ELR (cell line): Measurements from ENCODE around the gene AP5Z1.

Source experiments
- DNase-seq: peaks from one replicate; pipeline ENCODE4 v3.0.0-alpha.2; 2015; ENCODE audit warnings: low read depth

Gene AP5Z1

DNA sequence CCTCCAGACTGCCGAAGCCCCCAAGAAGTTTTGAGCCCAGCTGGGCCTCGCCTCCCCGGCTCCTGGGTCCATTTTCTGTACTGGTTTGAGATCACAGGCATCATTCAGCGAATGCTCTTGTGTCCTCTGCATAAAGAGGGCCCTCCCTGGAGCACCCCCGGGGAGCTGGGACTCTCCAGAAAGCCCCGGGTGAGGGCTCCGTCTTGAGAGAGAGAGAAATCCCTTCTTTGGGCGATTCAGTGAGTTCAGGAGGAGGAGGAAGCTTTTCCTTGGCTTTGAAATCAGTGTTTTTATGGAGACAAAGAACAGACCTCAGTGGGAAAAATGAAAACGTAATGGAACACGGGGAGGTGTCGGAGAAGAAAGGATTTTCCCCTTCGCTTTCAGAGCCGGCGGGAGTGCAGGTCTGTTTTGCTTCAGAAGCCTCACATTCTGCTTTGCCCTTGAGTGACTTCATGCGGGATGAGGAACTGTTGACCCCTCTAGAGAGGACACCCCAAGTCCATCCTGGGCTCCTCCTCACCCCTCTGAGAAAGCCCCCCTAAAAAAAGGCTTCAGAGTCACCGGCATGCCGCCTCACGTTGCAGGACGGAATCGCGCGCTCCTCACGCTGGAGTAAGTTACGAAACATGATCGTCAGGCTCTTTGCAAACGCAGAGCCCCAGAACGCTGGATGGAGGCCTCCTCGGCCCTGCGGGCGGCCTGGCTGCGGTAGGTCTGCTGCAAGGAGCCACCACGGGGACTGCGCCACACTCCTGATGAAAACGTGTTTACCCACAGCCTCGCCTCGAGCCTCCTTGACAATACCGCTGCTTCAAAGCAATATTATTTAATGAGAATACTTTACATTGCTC, 8.5 kb upstream of the AP5Z1 start:
- no peak for DNase-seq

- DNase-seq, result no peak
These were observed 6.5 kb upstream of the AP5Z1 start for GRCh38 chr7:4768597-4769569.

- DNase-seq, result no peak
These were observed 5.7 kb upstream of the AP5Z1 start for GRCh38 chr7:4769761-4770160.

DNA sequence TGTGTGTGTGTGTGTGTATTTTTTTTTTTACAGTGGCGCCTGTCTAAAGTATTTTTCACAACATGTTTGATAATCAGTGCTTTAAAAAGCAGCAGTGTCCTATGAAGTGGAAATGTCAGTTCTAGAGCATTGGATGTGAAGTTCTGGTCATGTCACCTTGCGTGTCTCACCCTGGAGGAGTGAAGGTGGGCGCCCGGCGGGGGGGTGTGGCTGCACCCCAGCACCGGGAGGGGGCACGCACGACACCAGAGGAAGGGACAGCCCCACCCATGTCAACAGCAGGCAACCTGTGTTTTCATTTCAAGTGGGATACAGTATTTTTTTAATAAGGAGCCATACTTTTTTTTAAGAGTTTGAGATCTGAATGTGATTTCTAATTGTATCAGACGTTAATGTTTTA, 4.5 kb upstream of the AP5Z1 start:
- DNase-seq, result no peak

- no peak for DNase-seq
These were observed 3.7 kb upstream of the AP5Z1 start for GRCh38 chr7:4771737-4772136.

GRCh38 chr7:4772306-4772705, 3.1 kb upstream of the AP5Z1 start:
- DNase-seq, result no peak

GRCh38 chr7:4774007-4774406, 1.4 kb upstream of the AP5Z1 start:
- no peak for DNase-seq

GRCh38 chr7:4774658-4775249, 669 bp upstream of the AP5Z1 start:
- peak; percentile 82 for DNase-seq

- DNase-seq, result peak; percentile 66
These were observed 613 bp downstream of the AP5Z1 start for GRCh38 chr7:4775848-4776623.

GRCh38 chr7:4779118-4779517, 3.7 kb downstream of the AP5Z1 start:
- DNase-seq, result no peak

DNA sequence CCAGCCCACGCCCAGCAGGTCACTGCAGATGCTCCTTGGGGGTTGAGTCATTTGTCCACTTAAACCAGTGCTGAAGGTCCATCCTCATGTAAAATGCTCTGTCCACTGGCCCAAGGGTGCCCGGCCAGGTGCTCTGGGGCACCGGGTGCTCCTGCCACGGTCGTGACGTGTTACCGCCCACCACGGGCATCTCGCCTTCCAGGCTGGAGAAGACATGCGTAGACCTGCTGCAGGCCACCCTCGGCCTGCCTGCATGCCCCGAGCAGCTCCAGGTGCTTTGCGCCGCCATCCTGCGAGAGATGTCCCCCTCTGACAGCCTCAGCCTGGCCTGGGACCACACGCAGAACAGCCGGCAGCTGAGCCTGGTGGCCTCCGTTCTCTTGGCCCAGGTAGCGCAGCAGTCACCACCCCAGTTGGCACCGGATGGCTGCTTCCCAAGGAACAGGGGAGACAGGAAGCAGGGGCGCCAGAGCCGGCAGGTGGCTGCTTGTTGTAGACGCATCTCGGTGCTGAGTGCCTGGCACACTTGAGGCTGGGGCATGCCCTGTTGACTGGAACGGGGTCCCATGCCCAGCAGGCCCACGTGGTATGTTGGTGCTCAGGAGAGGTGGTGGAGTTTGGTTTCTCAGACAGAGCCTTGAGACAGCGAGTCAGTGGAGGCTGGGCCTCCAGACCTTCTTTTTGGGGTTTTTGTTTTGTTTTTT, 6.1 kb downstream of the AP5Z1 start:
- no peak for DNase-seq

- DNase-seq, result no peak
These were observed 7.2 kb downstream of the AP5Z1 start for GRCh38 chr7:4782333-4783291.

DNA sequence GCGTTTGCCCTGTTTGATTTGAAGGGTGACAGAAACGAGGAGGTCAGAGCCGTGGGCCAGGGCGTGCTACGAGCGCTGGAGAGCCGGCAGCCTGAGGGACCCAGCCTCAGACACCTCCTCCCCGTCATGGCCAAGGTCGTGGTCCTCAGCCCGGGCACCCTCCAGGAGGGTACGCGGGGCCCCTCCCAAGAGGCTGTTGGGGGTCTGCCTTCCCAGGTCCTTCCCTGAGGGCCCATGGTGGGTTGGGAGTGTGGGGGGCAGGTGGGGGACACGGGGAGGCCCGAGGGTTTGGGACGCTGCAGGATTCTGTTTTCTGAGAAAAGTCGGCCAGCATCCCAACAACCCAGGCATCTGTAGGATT, 7.8 kb downstream of the AP5Z1 start:
- DNase-seq, result no peak

DNA sequence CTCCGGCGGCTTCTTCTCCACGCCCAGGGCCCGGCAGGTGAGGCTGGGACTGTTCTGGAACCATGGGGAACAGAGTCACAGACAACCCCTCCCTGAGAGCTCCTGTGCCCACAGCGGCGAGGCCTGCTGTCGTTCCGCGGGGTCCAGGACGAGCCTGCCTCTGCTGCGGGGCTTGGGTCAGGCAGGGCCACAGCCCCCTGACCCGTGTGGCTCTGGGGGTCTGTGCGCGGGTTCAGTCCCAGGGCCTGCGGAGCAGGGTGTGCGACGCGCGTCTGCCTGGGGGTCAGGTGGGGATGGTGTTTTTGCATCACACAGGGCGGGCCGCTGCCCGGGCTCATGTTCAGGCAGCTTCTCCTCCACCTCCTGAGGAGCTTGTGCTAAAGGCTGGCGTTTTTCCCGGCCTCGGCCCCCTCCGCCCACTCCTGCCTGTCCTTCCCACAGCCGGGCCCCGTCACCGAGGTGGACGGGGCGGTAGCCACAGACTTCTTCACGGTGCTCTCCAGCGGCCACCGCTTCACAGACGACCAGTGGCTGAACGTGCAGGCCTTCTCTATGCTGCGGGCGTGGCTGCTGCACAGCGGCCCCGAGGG, 8.4 kb downstream of the AP5Z1 start:
- no peak for DNase-seq

DNA sequence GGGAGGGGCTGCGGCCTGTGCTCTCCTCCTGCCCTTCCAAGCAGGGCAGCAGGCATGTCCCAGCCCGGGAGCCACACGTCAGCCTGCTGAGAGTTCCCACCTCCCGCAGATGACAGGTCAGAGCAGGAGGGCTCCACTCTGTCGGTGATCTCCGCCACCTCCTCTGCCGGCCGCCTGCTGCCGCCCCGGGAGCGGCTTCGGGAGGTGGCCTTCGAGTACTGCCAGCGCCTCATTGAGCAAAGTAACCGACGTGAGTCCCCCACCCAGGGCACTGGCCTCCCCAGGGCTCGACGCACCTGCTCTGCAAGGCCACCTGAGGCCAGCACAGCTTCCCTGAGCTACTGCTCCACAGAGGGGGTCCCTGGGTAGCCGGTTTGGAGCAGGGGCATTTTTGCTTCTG, 9.4 kb downstream of the AP5Z1 start:
- DNase-seq, result no peak

GRCh38 chr7:4785371-4785770, 9.9 kb downstream of the AP5Z1 start:
- no peak for DNase-seq

- no peak for DNase-seq
These were observed 10.6 kb downstream of the AP5Z1 start for GRCh38 chr7:4786015-4786414.

- no peak for DNase-seq
These were observed 12.1 kb downstream of the AP5Z1 start for GRCh38 chr7:4787541-4787940.

DNA sequence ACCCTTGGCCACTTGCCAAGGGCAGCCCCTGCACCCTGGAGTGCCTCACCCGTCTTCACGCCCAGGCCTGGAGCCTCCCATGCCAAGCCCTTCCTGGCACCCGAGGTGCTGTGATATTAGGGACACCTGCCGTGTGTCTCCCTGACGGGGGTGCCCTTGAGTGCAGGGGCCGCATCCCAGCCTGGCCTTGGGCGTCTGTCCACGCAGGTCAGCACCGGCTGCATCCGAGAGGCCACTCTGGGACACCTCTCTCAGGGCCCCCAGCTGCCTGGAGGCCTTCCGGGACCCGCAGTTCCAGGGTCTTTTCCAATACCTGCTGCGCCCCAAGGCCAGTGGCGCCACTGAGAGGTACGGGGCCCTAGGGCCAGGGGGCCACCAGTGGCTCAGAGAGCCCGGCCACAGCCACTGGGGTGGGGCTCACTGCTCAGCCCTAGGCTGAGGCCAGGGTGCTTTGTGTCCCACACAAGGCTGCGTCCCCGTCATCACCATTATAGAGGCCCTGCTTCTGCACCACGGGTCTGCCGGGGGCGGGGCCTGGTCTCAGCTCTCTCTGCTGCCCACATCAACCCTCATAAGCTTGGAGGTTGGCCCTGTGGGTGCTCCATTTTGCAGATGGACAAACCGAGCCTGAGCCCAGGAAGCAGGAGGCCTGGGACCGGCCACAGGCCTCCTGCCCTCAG, 12.7 kb downstream of the AP5Z1 start:
- DNase-seq, result no peak
